GM21381 (cell line): ENCODE measurements around the gene BRWD1.
"Not testable (repeated sequence)": the region's sequence is repeated elsewhere in the genome, so short reads cannot be mapped to it uniquely, and the experiment has no call there.

ENCODE experiments used
- ATAC-seq: cut with Tn5 transposase; IDR thresholded peaks from one replicate; pipeline ENCODE4 v1.9.1; 2021; ENCODE audit warnings: mild to moderate bottlenecking, moderate library complexity; ENCODE audit not compliant: unreplicated experiment

Gene BRWD1

DNA sequence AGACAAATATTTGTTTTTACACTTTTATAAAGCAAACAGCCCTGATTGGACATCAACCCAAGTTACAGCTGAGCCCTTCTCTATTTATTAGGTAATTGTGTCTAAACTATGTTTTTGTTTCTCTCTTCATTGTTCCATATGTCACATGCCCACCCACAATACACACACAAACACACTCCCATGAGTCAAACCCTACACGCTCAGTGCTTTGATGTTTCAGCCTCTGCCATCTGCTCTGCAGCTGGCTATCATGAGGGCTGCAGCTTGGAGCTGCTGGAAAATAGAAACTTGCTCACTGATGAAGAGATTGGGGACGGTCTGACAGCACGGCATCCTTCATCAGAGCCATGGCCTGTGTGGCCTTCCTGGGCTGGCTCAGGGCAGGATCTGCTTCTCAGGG is 171.9 kb downstream of the BRWD1 start:
- no peak for ATAC-seq

DNA sequence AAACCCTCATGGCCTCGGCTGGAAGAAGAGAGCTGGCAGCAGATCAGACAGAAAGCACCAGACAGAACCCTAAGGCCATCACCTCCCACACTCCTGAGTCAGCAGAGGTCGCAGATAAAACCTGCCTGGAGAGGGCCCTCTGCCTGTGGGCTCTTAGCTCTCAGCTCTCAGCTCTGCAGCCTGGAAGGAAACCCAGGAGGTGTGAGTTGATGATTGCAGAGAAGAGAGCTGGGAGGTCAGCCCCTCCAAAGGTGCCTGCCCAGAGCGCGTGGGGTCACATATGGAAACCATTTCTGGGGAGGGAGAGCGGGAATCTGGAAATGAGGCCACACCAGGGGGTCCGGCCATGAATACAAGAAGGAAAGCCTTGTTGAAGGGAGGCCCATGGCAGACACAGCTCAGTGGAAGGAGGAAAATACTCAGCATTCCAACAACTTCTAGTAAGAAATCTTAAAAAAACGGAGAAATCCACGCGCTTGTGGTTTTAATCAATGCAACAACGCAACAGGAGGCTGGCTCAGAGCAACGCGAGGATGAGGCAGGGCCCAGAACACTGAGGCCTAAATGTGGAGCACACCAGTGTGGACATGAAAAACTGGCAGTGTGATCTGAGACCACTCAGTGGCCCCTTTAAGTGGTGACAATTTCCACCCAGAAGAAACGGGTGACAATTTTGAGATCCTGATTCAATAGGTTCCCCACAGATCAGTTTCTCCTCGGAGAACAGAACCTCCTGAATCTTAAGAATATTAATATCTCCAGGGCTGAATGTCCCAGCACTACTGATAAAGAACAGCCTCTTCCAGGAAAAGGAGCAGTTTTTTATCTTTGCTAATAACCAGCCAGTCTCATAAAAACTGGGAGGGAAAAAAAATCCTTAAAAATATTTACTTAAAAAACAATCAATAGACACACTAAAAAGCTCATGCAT is 175.9 kb downstream of the BRWD1 start:
- no peak for ATAC-seq

DNA sequence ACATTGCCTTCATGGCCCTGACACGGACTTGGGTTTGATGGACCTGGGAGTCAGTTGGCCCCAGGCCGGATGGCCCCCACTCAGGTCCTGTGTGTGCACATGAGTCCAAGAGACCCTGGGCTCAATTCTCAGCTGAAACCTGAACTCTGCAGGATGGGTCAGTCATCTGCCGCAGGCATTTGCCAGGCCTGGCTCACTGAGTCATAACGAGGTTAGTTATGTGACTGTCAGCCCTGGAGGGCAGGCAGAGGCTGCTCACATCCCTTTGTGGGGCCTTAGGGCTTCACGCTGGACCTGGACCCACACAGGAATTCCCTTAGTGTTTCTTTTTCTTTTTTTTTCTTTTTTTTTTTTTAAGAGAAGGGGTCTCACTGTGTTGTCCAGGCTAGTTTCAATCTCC is 176.7 kb downstream of the BRWD1 start:
- no peak for ATAC-seq

DNA sequence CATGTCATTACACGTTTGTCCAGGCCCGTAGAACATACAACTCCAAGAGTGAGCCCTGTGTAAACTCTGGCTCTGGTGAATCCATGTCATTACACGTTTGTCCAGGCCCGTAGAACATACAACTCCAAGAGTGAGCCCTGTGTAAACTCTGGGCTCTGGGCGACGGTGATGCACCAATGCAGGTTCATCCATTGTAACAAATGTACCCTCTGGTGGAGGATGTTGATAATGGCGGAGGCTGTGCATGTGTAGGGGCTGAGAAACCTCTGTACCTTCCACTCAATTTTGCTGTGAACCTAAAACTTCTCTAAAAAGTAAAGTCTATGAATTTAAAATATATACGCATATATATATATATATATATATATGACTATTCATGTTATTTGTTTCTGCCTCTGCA is 177.3 kb downstream of the BRWD1 start:
- not testable (repeated sequence) for ATAC-seq

DNA sequence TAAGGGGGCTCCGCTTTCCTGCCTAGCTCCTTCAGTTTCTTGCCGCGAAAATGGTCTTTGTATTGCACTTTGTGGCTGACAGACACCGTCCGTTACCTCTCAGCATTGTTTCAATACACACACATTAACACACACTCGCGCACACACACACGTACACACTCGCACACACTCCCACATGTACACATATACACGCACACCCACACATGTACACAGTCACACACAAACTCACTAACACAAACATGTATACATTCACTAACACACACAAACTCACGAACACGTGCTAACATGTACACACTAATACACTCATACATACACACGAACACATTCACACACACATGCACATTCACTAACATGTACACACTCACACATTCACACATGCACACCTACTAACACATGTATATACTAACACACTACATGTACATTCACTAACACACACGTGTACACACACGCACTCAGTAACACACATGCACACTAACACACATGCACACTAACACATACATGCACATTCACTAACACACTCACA is 179.1 kb downstream of the BRWD1 start:
- ATAC-seq = no peak
